EH (cell line): ENCODE measurements around the gene KCNN1.
A peak's percentile ranks its signal among the peaks of the same experiment; 100 is the strongest.
"Not testable (repeated sequence)": the region's sequence is repeated elsewhere in the genome, so short reads cannot be mapped to it uniquely, and the experiment has no call there.

ENCODE experiments used
- DNase-seq: peaks from one replicate; pipeline ENCODE4 v3.0.0-alpha.2; 2015; ENCODE audit warnings: low read depth

The KCNN1 gene

DNA sequence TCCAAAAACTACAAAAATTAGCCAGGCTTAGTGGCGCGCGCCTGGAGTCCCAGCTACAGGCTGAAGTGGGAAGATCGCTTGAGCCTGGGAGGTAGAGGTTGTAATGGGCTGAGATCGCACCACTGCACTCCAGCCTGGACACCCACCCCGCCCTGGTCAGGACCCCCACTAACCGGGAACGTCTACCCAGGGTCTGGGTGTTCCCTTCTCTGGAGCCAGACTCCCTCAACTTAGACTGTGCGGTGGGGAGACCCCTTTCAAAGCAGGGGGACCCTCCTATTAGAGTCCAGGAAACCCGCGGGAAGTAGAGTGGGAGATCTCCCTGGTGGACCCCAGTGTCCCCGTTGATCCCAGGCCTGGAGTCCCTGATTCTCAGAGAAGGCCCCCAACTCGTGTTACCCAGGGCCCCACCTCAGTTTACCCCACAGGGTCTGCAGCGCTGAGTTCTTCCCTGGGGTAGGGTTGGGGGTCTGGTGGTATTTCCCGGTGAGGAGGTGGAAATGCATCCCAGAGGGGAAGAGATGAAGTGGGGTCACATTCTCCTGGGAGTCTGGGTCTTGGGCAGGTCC lies 35.0 kb downstream of the KCNN1 start:
- peak; percentile 37 for DNase-seq

GRCh38 chr19:18002347-18002850 lies 35.5 kb downstream of the KCNN1 start:
- no peak for DNase-seq

- DNase-seq = not testable (repeated sequence)
Observed at GRCh38 chr19:18005750-18006149, 38.8 kb downstream of the KCNN1 start.

- peak; percentile 75 for DNase-seq
Observed at GRCh38 chr19:18007044-18007916, 40.4 kb downstream of the KCNN1 start.

DNA sequence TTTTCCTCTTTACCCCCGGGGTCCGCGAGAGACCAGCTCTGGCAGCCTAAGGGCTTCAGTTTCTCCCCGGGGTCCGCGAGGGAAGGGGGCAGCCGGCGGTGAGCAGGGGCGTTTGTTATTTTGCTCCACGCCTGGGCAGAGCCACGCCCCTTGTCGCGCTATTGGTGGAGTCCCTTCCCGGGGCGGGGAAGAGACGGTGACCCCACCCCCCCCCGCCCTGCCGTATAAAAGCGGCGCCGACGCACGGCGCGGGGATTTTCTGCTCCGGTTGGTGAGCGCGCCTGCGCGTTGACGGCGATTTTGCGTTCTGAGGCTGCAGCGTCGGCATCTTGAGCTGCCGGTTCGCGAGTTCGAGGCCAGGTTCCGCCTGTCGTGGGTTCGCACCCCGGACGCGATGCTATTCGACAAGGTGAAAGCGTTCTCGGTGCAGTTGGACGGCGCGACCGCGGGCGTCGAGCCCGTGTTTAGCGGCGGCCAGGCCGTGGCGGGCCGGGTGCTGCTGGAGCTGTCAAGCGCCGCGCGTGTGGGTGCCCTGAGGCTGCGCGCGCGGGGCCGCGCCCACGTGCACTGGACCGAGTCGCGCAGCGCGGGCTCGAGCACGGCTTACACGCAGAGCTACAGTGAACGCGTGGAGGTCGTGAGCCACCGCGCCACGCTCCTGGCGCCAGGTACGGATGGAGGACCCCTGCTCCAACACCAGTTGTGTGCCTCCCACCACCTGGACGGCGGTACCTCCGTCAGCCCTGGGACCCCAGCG lies 41.2 kb downstream of the KCNN1 start, which contains the start of gene ARRDC2:
Gene ARRDC2 (plus strand): TSS at position 254 of the 757 bp plus-strand sequence. CDS start 141 bp downstream, at position 395.
- peak; percentile 91 for DNase-seq

GRCh38 chr19:18008814-18009213 lies 41.9 kb downstream of the KCNN1 start:
- DNase-seq = no peak

GRCh38 chr19:18009412-18010066 lies 42.6 kb downstream of the KCNN1 start:
- DNase-seq = peak; percentile 63

DNA sequence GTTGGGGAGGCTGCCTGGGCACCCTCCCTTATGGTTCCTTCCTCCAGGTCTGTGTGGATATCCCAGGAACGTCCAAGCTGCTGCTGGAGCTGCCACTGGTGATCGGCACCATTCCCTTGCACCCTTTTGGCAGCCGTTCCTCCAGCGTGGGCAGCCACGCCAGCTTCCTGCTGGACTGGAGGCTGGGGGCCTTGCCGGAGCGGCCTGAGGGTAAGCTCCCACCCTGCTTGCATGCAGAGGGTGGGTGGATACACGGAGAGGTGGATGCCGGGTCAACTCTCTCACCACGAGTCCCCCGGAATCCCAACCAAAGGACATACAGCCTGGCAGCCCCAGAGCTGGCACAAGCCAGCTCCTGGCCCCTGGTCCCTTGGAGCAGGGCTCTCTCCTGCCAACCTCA lies 43.2 kb downstream of the KCNN1 start:
- no peak for DNase-seq

DNA sequence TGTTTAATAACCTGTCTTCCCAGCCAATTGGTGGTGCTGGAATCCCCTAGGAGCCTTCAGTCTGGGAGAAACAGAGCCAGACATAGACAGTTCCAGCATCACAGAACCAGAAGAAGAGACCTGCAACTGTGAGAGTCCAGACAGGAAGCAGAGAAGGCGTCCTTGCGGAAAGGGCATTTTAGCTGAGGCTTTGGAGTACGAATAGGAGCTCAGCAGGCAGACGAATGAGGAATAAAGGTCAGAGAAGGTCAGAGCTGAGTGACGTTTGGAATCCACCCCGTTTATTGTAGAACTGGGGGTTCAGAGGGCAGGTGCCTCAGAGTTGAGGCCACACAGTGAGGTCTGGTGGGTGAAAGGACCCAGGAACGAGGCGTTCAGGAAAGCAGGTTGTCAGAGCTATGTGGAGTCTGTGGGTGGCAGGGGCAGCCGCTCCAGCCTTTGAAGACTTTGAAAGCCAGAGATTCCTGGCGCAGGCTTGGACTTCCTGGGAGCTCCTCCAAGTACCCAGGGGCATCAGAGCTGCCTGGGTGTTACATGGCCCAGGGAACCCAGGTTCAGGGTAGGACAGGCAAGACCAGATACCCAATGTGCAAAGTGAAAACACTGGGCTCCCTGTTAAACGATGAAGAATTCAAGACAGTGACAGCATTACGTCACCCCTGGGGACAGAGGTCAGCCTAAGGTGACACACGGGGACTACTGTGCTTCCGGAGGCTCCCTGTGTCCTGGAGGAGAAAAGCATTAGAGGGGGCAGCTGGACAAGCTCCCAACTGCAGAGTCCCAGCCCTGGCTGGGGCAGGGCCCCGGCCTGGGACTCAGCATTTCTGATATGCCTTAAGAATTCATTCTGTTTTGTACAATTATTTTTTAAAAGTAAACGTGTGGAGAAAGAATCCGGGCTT lies 46.6 kb downstream of the KCNN1 start:
- no peak for DNase-seq

- no peak for DNase-seq
Observed at GRCh38 chr19:18014197-18014596, 47.3 kb downstream of the KCNN1 start.

GRCh38 chr19:18016209-18016910 lies 49.5 kb downstream of the KCNN1 start:
- no peak for DNase-seq

DNA sequence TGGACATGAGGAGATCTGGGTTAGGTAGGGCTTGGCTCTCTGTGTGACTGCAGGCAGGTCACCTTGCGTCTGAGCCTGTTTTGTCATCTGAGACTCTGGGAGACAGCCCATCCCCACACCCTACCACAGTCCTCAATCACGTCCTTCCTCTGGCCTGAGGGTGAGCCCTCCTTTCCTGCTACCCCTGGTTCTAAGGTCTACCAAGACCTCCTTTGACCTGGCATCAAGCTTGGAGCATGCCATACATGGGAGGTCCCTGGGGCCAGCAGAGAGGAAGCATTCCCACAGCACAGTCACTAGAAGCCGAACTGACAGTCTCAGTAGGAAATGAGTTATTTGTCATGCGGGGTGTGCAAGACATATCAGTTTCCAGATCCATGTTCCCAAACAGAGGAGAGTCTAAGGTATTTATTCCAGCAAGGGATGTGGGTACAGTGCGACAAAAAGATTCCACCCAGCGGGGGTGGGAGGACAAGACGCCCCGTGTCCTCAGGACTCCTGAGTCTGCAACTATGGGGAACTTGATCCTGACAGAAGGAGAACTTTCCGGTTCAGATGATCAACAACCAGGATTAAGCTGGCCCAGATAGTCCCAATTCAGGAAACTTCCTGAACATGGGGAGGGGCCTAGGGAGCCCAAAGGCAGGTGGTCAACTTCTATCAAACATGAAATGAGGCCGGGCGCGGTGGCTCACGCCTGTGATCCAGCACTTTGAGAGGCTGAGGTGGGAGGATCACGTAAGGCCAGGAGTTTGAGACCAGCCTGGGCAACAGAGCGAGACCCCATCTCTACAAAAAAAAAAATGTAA lies 50.6 kb downstream of the KCNN1 start:
- DNase-seq = peak; percentile 46

- DNase-seq = peak; percentile 73
Observed at GRCh38 chr19:18020212-18021085, 53.5 kb downstream of the KCNN1 start.

- DNase-seq = peak; percentile 92
Observed at GRCh38 chr19:18021121-18021755, 54.3 kb downstream of the KCNN1 start.

- DNase-seq = no peak
Observed at GRCh38 chr19:18023622-18024251, 56.8 kb downstream of the KCNN1 start.

- no peak for DNase-seq
Observed at GRCh38 chr19:18027151-18027550, 60.2 kb downstream of the KCNN1 start.

DNA sequence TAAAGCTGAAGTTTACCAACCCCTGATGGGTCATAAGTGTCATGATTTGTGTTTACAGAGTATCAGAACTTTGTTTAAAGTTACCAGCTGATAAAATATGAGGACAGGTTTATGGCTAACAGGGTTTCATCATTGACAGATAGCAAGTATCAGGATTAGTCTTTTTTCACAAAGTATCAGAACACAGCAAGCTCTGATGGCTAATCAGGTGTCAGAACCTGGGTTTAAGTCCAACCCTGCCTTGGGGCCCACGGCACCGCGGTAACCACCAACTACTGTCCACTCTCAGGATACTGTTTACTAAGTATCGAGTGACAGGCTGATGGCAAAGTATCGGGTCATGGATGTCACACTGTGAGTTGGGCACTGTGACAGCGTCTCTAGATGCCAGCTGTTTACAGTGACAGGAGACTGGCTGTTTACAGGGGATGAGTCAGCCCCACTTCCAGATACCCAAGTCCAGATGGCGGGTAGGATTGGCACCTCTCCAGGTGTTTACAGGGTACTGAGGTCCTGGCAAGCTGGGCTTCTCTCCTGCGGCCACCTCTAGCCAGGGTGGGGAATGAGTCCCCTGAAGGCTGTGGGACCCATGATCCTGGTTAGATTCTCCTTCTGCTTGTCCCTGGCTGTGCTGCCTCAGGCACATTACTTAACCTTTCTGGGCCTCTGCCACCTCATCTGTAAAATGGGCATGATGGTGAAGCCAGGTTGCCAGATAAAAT lies 62.9 kb downstream of the KCNN1 start:
- peak; percentile 52 for DNase-seq
